WTC11 (cell line): ENCODE measurements around the gene LCA5L. TPM values are rescaled to one million over a fixed set of nuclear protein-coding genes. Genes with fewer than 3 reads are reported as not detected.

Experiments
- ATAC-seq: fragments of 200-7000 bp; cut with Tn5 transposase; 2 replicates; pipeline ENCODE4 v1.10.0; 2021; ENCODE audit warnings: mild to moderate bottlenecking, moderate library complexity
- CTCF ChIA-PET: fragments of 300-600 bp; sonication (Branson Sonifier 250); formaldehyde crosslinking; loops from one replicate; lab custom pipeline; 2021; ENCODE audit warnings: antibody characterized with exemption; lab: Charles Lee
- POLR2A ChIA-PET: fragments of 350-600 bp; sonication (Branson Sonifier 250); formaldehyde crosslinking; loops from one replicate; lab custom pipeline; 2021; ENCODE audit warnings: antibody characterized with exemption; lab: Charles Lee
- DNase-seq: peaks from one replicate; pipeline ENCODE4 v3.0.0; 2021; ENCODE audit warnings: low spot score
- H3K27ac Mint-ChIP-seq: 2 replicates; pipeline ENCODE4 v1.8.0; 2021; ENCODE audit warnings: mixed read lengths
- H3K27me3 Mint-ChIP-seq: 2 replicates; pipeline ENCODE4 v1.8.0; 2021; ENCODE audit warnings: low read depth, mild to moderate bottlenecking, moderate library complexity, mixed read lengths
- H3K36me3 Mint-ChIP-seq: 2 replicates; pipeline ENCODE4 v1.8.0; 2021; ENCODE audit warnings: mixed read lengths
- H3K4me1 Mint-ChIP-seq: 2 replicates; pipeline ENCODE4 v1.8.0; 2022; ENCODE audit warnings: mixed read lengths
- H3K4me3 Mint-ChIP-seq: 2 replicates; pipeline ENCODE4 v1.8.0; 2021; ENCODE audit warnings: mild to moderate bottlenecking, moderate library complexity, mixed read lengths
- H3K9me3 Mint-ChIP-seq: 2 replicates; pipeline ENCODE4 v1.8.0; 2021; ENCODE audit warnings: mixed read lengths
- CBFB ChIP-seq: sonication (generic); formaldehyde crosslinking; IDR thresholded peaks from 2 replicates; pipeline ENCODE4 v1.8.1; 2022; ENCODE audit warnings: mild to moderate bottlenecking, low read depth, missing genetic modification reagents
- CREM ChIP-seq: sonication (generic); formaldehyde crosslinking; IDR thresholded peaks from 2 replicates; pipeline ENCODE4 v1.8.1; 2022; ENCODE audit warnings: mild to moderate bottlenecking, missing genetic modification reagents, moderate library complexity
- CTCF ChIP-seq: fragments of 200-600 bp; IDR thresholded peaks from 2 replicates; pipeline ENCODE4 v1.8.0; 2022; ENCODE audit warnings: antibody characterized with exemption
- ESRRA ChIP-seq: sonication (generic); formaldehyde crosslinking; IDR thresholded peaks from 2 replicates; pipeline ENCODE4 v1.8.1; 2022; ENCODE audit warnings: mild to moderate bottlenecking, missing genetic modification reagents, borderline replicate concordance
- ETV6 ChIP-seq: sonication (generic); formaldehyde crosslinking; IDR thresholded peaks from 2 replicates; pipeline ENCODE4 v1.8.1; 2022; ENCODE audit warnings: mild to moderate bottlenecking, missing genetic modification reagents
- FOXK1 ChIP-seq: sonication (generic); formaldehyde crosslinking; IDR thresholded peaks from 2 replicates; pipeline ENCODE4 v1.8.0; 2022; ENCODE audit warnings: mild to moderate bottlenecking, moderate library complexity, missing genetic modification reagents
- FOXP1 ChIP-seq: sonication (generic); formaldehyde crosslinking; IDR thresholded peaks from 2 replicates; pipeline ENCODE4 v1.8.0; 2022; ENCODE audit warnings: missing genetic modification reagents, mild to moderate bottlenecking, moderate library complexity, borderline replicate concordance
- GTF2I ChIP-seq: fragments of 250-450 bp; sonication (Bioruptor Pico); conservative IDR thresholded peaks from 2 replicates; pipeline ENCODE4 v1.4.0; 2021; ENCODE audit warnings: mild to moderate bottlenecking
- KAT7 ChIP-seq: sonication (generic); formaldehyde crosslinking; IDR thresholded peaks from 2 replicates; pipeline ENCODE4 v1.8.1; 2023; ENCODE audit warnings: missing genetic modification reagents, mild to moderate bottlenecking, borderline replicate concordance
- NR1H2 ChIP-seq: sonication (generic); formaldehyde crosslinking; IDR thresholded peaks from 2 replicates; pipeline ENCODE4 v1.9.0; 2021; ENCODE audit warnings: mild to moderate bottlenecking, moderate library complexity, missing genetic modification reagents
- OVOL2 ChIP-seq: fragments of 250-450 bp; sonication (Bioruptor Pico); IDR thresholded peaks from 2 replicates; pipeline ENCODE4 v1.9.0; 2021; ENCODE audit warnings: mild to moderate bottlenecking, borderline replicate concordance
- RORB ChIP-seq: fragments of 250-450 bp; sonication (Bioruptor Pico); IDR thresholded peaks from 2 replicates; pipeline ENCODE4 v1.9.0; 2021; ENCODE audit warnings: mild to moderate bottlenecking
- ZBTB21 ChIP-seq: sonication (generic); formaldehyde crosslinking; IDR thresholded peaks from 2 replicates; pipeline ENCODE4 v1.8.1; 2023; ENCODE audit warnings: mild to moderate bottlenecking, missing genetic modification reagents, borderline replicate concordance
- ZNF232 ChIP-seq: sonication (generic); formaldehyde crosslinking; IDR thresholded peaks from 2 replicates; pipeline ENCODE4 v1.8.0; 2022; ENCODE audit warnings: mild to moderate bottlenecking, missing genetic modification reagents
- ZNF396 ChIP-seq: fragments of 250-450 bp; sonication (Bioruptor Pico); IDR thresholded peaks from 2 replicates; pipeline ENCODE4 v1.8.0; 2021; ENCODE audit warnings: mild to moderate bottlenecking, moderate library complexity, borderline replicate concordance
- ZNF416 ChIP-seq: fragments of 250-450 bp; sonication (Bioruptor Pico); IDR thresholded peaks from 2 replicates; pipeline ENCODE4 v1.9.0; 2021; ENCODE audit warnings: mild to moderate bottlenecking, inconsistent platforms
- ZNF425 ChIP-seq: fragments of 250-450 bp; sonication (Bioruptor Pico); conservative IDR thresholded peaks from 2 replicates; pipeline ENCODE4 v1.9.0; 2021; ENCODE audit warnings: mild to moderate bottlenecking
- ZSCAN18 ChIP-seq: fragments of 250-450 bp; sonication (Bioruptor Pico); IDR thresholded peaks from 2 replicates; pipeline ENCODE4 v2.1.2; 2022; ENCODE audit warnings: mild to moderate bottlenecking, moderate library complexity
- total RNA-seq: library from RNA; stranded (reverse); gene quantifications from 3 replicates; pipeline ENCODE4 v1.2.3, GENCODE V29; 2021
- TF ChIP-seq, protein P1 (sequence below): sonication (generic); formaldehyde crosslinking; IDR thresholded peaks from 2 replicates; pipeline ENCODE4 v1.8.1; 2023; ENCODE audit warnings: mild to moderate bottlenecking, missing genetic modification reagents, moderate library complexity
- TF ChIP-seq, protein P2 (sequence below): fragments of 250-450 bp; sonication (Bioruptor Pico); IDR thresholded peaks from 2 replicates; pipeline ENCODE4 v1.9.0; 2021; ENCODE audit warnings: mild to moderate bottlenecking
- TF ChIP-seq, protein P3 (sequence below): fragments of 250-450 bp; sonication (Bioruptor Pico); IDR thresholded peaks from 2 replicates; pipeline ENCODE4 v1.9.0; 2021; ENCODE audit warnings: moderate library complexity, mild to moderate bottlenecking, inconsistent platforms, borderline replicate concordance
- TF ChIP-seq, protein P4 (sequence below): sonication (generic); formaldehyde crosslinking; IDR thresholded peaks from 2 replicates; pipeline ENCODE4 v1.8.0; 2022; ENCODE audit warnings: mild to moderate bottlenecking, missing genetic modification reagents

The LCA5L gene
- total RNA-seq, 1 experiment from 2014 or later, result 1.0 TPM

- TF ChIP-seq ETV6 (CRISPR knock-in tag) (no peak), ZNF232 (CRISPR knock-in tag) (no peak), ZNF396 (CRISPR knock-in tag) (no peak)
Observed at GRCh38 chr21:39479814-39480182, 34.2 kb upstream of the LCA5L start (continued).

- no peaks in the 10 kb centered on the region for H3K27me3 Mint-ChIP-seq
- POLR2A ChIA-PET, result no interaction called here
- no peak for TF ChIP-seq CREM
- no peak for TF ChIP-seq RORB (CRISPR knock-in tag)
- TF ChIP-seq NR1H2, result no peak
- no peak for TF ChIP-seq FOXP1 (CRISPR knock-in tag)
- TF ChIP-seq ZBTB21 (CRISPR knock-in tag), result no peak
- DNase-seq, result no peak
- no peak for ATAC-seq
- H3K9me3 Mint-ChIP-seq, result peaks cover 10% of the 10 kb centered on the region
- CTCF ChIA-PET, result no interaction called here
- peaks cover 6% of the 10 kb centered on the region for H3K36me3 Mint-ChIP-seq
- H3K27ac Mint-ChIP-seq, result no peak overlapping the region
- H3K4me1 Mint-ChIP-seq, result peaks cover 10% of the 10 kb centered on the region
- H3K4me3 Mint-ChIP-seq, result no peak overlapping the region
Observed at GRCh38 chr21:39479164-39479813, 33.7 kb upstream of the LCA5L start.

GRCh38 chr21:39474611-39475010 is 29.0 kb upstream of the LCA5L start:
- H3K36me3 Mint-ChIP-seq, result peaks cover 6% of the 10 kb centered on the region
- H3K27ac Mint-ChIP-seq, result no peak overlapping the region
- CTCF ChIA-PET, result no interaction called here
- no peak overlapping the region for H3K4me3 Mint-ChIP-seq
- DNase-seq, result no peak
- POLR2A ChIA-PET, result no interaction called here
- no peaks in the 10 kb centered on the region for H3K27me3 Mint-ChIP-seq
- H3K9me3 Mint-ChIP-seq, result peaks cover 10% of the 10 kb centered on the region
- no peak for ATAC-seq
- peaks cover 15% of the 10 kb centered on the region for H3K4me1 Mint-ChIP-seq
- TF ChIP-seq ZSCAN18 (CRISPR knock-in tag) (no peak), ZNF416 (CRISPR knock-in tag) (no peak), FOXK1 (CRISPR knock-in tag) (no peak), ESRRA (CRISPR knock-in tag) (no peak), ZNF425 (no peak), OVOL2 (CRISPR knock-in tag) (no peak), KAT7 (CRISPR knock-in tag) (no peak), CBFB (no peak), CTCF (no peak), GTF2I (no peak)
- TF ChIP-seq, protein P1, sequence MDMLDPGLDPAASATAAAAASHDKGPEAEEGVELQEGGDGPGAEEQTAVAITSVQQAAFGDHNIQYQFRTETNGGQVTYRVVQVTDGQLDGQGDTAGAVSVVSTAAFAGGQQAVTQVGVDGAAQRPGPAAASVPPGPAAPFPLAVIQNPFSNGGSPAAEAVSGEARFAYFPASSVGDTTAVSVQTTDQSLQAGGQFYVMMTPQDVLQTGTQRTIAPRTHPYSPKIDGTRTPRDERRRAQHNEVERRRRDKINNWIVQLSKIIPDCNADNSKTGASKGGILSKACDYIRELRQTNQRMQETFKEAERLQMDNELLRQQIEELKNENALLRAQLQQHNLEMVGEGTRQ, result no peak
- TF ChIP-seq, protein P2, sequence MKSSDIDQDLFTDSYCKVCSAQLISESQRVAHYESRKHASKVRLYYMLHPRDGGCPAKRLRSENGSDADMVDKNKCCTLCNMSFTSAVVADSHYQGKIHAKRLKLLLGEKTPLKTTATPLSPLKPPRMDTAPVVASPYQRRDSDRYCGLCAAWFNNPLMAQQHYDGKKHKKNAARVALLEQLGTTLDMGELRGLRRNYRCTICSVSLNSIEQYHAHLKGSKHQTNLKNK (CRISPR knock-in tag), result no peak
- TF ChIP-seq, protein P3, sequence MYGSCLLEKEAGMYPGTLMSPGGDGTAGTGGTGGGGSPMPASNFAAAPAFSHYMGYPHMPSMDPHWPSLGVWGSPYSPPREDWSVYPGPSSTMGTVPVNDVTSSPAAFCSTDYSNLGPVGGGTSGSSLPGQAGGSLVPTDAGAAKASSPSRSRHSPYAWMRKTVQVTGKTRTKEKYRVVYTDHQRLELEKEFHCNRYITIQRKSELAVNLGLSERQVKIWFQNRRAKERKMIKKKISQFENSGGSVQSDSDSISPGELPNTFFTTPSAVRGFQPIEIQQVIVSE (CRISPR knock-in tag), result no peak
- TF ChIP-seq, protein P4, sequence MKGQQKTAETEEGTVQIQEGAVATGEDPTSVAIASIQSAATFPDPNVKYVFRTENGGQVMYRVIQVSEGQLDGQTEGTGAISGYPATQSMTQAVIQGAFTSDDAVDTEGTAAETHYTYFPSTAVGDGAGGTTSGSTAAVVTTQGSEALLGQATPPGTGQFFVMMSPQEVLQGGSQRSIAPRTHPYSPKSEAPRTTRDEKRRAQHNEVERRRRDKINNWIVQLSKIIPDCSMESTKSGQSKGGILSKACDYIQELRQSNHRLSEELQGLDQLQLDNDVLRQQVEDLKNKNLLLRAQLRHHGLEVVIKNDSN, result no peak
